K562 (cell line): ENCODE data around the gene FGFRL1. TPM values are rescaled to one million over a fixed set of nuclear protein-coding genes. Genes with fewer than 3 reads are reported as not detected.

Source experiments
- EP400 ChIP-seq: fragments of 450-650 bp; IDR thresholded peaks from 2 replicates; pipeline ENCODE4 v1.6.1; 2017; ENCODE audit warnings: antibody characterized with exemption, mild to moderate bottlenecking, moderate library complexity
- GTF2E2 ChIP-seq: fragments of 200-800 bp; sonication (Bioruptor generic); IDR thresholded peaks from 2 replicates; pipeline ENCODE4 v1.6.1; 2016; ENCODE audit warnings: missing genetic modification characterization, missing compliant biosample characterization
- PTRF ChIP-seq: fragments of 450-650 bp; IDR thresholded peaks from 2 replicates; pipeline ENCODE4 v1.6.1; 2016; ENCODE audit warnings: mild to moderate bottlenecking, missing genetic modification characterization, missing compliant biosample characterization
- RBFOX2 ChIP-seq: fragments of 200-400 bp; formaldehyde crosslinking; IDR thresholded peaks from 2 replicates; pipeline ENCODE4 v1.6.1; 2017; ENCODE audit warnings: low read depth, mild to moderate bottlenecking, low read length, moderate library complexity
- RBM25 ChIP-seq: fragments of 200-400 bp; formaldehyde crosslinking; IDR thresholded peaks from 2 replicates; pipeline ENCODE4 v1.6.1; 2018; ENCODE audit warnings: low read length, low read depth, moderate library complexity; ENCODE audit not compliant: severe bottlenecking
- TBP ChIP-seq: optimal IDR thresholded peaks from 2 replicates; pipeline ENCODE3; 2011; ENCODE audit warnings: low read depth, low read length, improper control_type of control experiment
- ZBTB40 ChIP-seq, 2 experiments: fragments of 450-650 bp in 1 of 2; sonication (generic) in 1 of 2; formaldehyde crosslinking in 1 of 2; IDR thresholded peaks; 2 replicates each; pipeline versions ENCODE4 v1.7.1 to v1.9.0; 2016 to 2022; ENCODE audit warnings: inconsistent platforms in 1 of 2, mild to moderate bottlenecking in 1 of 2, missing genetic modification reagents in 1 of 2
- ZC3H4 ChIP-seq: sonication (generic); formaldehyde crosslinking; IDR thresholded peaks from 2 replicates; pipeline ENCODE4 v1.9.0; 2021; ENCODE audit warnings: missing genetic modification reagents, borderline replicate concordance
- ZFP30 ChIP-seq: fragments of 250-450 bp; sonication (Bioruptor Pico); IDR thresholded peaks from 2 replicates; pipeline ENCODE4 v1.8.0; 2022; ENCODE audit warnings: moderate library complexity, mild to moderate bottlenecking, inconsistent platforms, borderline replicate concordance
- ZNF124 ChIP-seq: sonication (generic); formaldehyde crosslinking; IDR thresholded peaks from 2 replicates; pipeline ENCODE4 v1.8.1; 2022; ENCODE audit warnings: missing genetic modification reagents
- polyA plus RNA-seq, 8 experiments: library from polyadenylated mRNA; depleted of rRNA in 4 of 8; stranded (reverse) in 5 of 8; unstranded in 3 of 8; fragments of >200 nt; fragmentation: Nextera tagmentation in 2 of 8; fragmentation: Illumina TruSeq in 1 of 8; extraction: Ambion mirVana in 2 of 8; extraction: Trizol in 1 of 8; gene quantifications; 2 replicates each; pipeline versions ENCODE4 v1.2.1 to v1.2.3, GENCODE V29; 2011 to 2014; ENCODE audit warnings: inconsistent platforms in 1 of 8, missing spikeins in 1 of 8
- total RNA-seq, 7 experiments: library from RNA; depleted of rRNA in 6 of 7; stranded (reverse); fragments of >200 nt in 6 of 7; fragmentation: Illumina TruSeq in 2 of 7; extraction: Trizol in 2 of 7; gene quantifications; 2 replicates each; pipeline versions ENCODE4 v1.2.1 to v1.2.3, GENCODE V29; 2011 to 2021; ENCODE audit warnings: low replicate concordance in 1 of 7
- TF ChIP-seq, protein P1 (sequence below): IDR thresholded peaks from 2 replicates; pipeline ENCODE4 v1.6.1; 2014; ENCODE audit warnings: antibody characterized with exemption
- TF ChIP-seq, protein P2 (sequence below), 2 experiments: fragments of 200-800 bp in 1 of 2; sonication (Bioruptor generic) in 1 of 2; sonication (generic) in 1 of 2; formaldehyde crosslinking in 1 of 2; IDR thresholded peaks in 1 of 2; conservative IDR thresholded peaks in 1 of 2; 2 replicates each; pipeline versions ENCODE4 v1.5.0 to v1.6.1; 2016 to 2020; ENCODE audit warnings: missing compliant biosample characterization in 1 of 2, missing genetic modification characterization in 1 of 2, missing genetic modification reagents in 1 of 2
- TF ChIP-seq, protein P3 (sequence below): fragments of 250-450 bp; sonication (Bioruptor Pico); IDR thresholded peaks from 2 replicates; pipeline ENCODE4 v1.5.0; 2021

The FGFRL1 gene
- total and polyA plus RNA-seq, 9 of the 15 experiments (the other 6 are each of a cell fraction or from before 2014, with no cell fraction given), result 0.34 to 49.9 (median 14.6) TPM

DNA sequence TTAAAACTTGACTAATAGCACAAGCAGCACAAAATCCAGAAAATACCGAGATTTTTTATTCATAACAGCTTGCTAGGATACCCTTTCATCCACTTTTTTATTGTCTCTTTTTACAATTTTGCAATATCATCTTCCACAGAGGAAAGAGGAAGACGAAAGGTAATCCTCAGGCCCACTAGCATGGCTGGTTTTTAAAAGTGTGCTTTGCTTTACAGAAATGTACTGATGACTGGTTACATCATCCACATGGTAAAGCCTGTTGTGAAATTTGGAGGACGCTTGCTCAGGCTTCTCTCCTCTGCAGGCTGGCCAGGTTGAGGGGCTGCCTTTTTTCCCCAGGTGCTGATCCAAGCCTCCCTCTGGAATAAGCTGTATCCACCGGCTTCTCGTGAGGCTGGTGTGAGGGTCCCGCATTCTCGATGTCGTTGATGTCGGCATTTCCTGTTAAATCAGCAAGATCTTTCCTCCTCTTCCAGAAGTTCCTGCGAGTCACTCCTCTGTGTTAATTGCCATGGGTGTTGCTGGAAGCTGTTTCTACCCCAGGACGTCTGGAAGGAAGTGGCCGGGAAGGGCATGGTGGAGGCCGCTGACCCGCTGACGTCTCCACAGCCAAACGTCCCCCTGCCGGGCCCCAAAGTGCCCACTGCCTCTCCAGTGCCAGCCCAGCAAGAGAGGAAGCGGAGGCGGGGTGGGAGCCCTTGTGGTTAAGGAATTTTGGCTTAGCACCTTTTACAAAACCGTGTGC, 32.3 kb upstream of the FGFRL1 start (continued):
- no peak; the same call in 1 of the 2 replicates for TF ChIP-seq ZBTB40 (IDR thresholded peaks at IDR 0.05)
- no peak for TF ChIP-seq ZBTB40 (CRISPR knock-in tag; IDR thresholded peaks at IDR 0.05)
- no peak for TF ChIP-seq RBM25
- TF ChIP-seq, protein P1, sequence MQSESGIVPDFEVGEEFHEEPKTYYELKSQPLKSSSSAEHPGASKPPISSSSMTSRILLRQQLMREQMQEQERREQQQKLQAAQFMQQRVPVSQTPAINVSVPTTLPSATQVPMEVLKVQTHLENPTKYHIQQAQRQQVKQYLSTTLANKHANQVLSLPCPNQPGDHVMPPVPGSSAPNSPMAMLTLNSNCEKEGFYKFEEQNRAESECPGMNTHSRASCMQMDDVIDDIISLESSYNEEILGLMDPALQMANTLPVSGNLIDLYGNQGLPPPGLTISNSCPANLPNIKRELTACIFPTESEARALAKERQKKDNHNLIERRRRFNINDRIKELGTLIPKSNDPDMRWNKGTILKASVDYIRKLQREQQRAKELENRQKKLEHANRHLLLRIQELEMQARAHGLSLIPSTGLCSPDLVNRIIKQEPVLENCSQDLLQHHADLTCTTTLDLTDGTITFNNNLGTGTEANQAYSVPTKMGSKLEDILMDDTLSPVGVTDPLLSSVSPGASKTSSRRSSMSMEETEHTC, result no peak
- peak; percentile 40; the same call in 1 of the 2 replicates for TF ChIP-seq EP400
- peak; percentile 54; the same call in 1 of the 2 replicates for TF ChIP-seq RBFOX2
- TF ChIP-seq GTF2E2 (tag), result no peak
- TF ChIP-seq ZFP30 (CRISPR knock-in tag), result no peak
- TF ChIP-seq TBP, result no peak
- no peak for TF ChIP-seq PTRF (tag)
- TF ChIP-seq, protein P2, sequence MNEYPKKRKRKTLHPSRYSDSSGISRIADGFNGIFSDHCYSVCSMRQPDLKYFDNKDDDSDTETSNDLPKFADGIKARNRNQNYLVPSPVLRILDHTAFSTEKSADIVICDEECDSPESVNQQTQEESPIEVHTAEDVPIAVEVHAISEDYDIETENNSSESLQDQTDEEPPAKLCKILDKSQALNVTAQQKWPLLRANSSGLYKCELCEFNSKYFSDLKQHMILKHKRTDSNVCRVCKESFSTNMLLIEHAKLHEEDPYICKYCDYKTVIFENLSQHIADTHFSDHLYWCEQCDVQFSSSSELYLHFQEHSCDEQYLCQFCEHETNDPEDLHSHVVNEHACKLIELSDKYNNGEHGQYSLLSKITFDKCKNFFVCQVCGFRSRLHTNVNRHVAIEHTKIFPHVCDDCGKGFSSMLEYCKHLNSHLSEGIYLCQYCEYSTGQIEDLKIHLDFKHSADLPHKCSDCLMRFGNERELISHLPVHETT (CRISPR knock-in tag; conservative IDR thresholded peaks at IDR 0.05 in 1 of 2, IDR thresholded peaks at IDR 0.05 in 1 of 2), result no peak
- TF ChIP-seq ZNF124, result no peak
- no peak for TF ChIP-seq ZC3H4 (CRISPR knock-in tag)
- TF ChIP-seq, protein P3, sequence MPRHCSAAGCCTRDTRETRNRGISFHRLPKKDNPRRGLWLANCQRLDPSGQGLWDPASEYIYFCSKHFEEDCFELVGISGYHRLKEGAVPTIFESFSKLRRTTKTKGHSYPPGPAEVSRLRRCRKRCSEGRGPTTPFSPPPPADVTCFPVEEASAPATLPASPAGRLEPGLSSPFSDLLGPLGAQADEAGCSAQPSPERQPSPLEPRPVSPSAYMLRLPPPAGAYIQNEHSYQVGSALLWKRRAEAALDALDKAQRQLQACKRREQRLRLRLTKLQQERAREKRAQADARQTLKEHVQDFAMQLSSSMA (CRISPR knock-in tag), result no peak
